ENCODE results near the gene PLEKHA7. TPM values are rescaled to one million over a fixed set of nuclear protein-coding genes. Genes with fewer than 3 reads are reported as not detected.

Gene PLEKHA7
- total and polyA plus RNA-seq, 2 of the 8 experiments (the other 6 are each of a cell fraction or from before 2014, with no cell fraction given), result 11.4 to 25.6 TPM

GRCh38 chr11:16979703-16980622 is 34.3 kb downstream of the PLEKHA7 start:
- Histone ChIP-seq H2BK120ac (replicated peaks; ENCODE audit: low read depth, low read length) (no peak overlapping the region), H3K4me3 (ENCODE audit: extremely low read depth in 1 of 4, insufficient read depth in 2 of 4, low read depth in 3 of 4, low read length in 4 of 4) (no peak overlapping the region), H4K20me1 (replicated peaks in 1 of 2; ENCODE audit: control insufficient read depth in 1 of 2, insufficient read depth in 2 of 2, low read length in 2 of 2) (peaks cover 0 to 6% of the 10 kb centered on the region in 2 experiments), H2AFZ (ENCODE audit: low read length) (no peak overlapping the region), H4K91ac (replicated peaks; ENCODE audit: insufficient read length, low read length) (no peak overlapping the region), H2AK5ac (ENCODE audit: low read depth, low read length) (peak overlapping the region; percentile 14; the same call in 1 of the 2 replicates), H3K23me2 (ENCODE audit: low read depth, low read length) (no peaks in the 10 kb centered on the region), H3K56ac (replicated peaks; ENCODE audit: insufficient read length, low read depth, low read length) (no peak overlapping the region), H2BK20ac (ENCODE audit: low read length) (no peak overlapping the region), H3K9me3 (ENCODE audit: insufficient read depth in 2 of 2, low read depth in 1 of 2, low read length in 1 of 2) (no peaks in the 10 kb centered on the region), H3K18ac (ENCODE audit: extremely low read depth, low read length) (no peak overlapping the region), H4K8ac (ENCODE audit: extremely low read depth, insufficient read depth, low read length) (no peak overlapping the region), H3K4me1 (replicated peaks in 1 of 4; ENCODE audit: control insufficient read depth in 3 of 4, insufficient read depth in 4 of 4, low read length in 3 of 4) (peaks cover 5 to 32% (median 19%) of the 10 kb centered on the region in 4 experiments), H2BK15ac (ENCODE audit: low read length) (peak overlapping the region; percentile 47; the same call in 1 of the 2 replicates), H3K27ac (ENCODE audit: low read depth, low read length) (no peak overlapping the region), H3K36me3 (ENCODE audit: control insufficient read depth in 2 of 4, insufficient read depth in 4 of 4, low read length in 3 of 4) (no peaks in the 10 kb centered on the region), H3K9ac (replicated peaks in 1 of 4; ENCODE audit: extremely low read depth in 1 of 4, low read depth in 3 of 4, low read length in 3 of 4) (no peak overlapping the region), H2BK12ac (ENCODE audit: low read depth, low read length) (no peak overlapping the region), H3K4me2 (ENCODE audit: insufficient read depth in 1 of 2, low read depth in 2 of 2, low read length in 2 of 2) (no peak overlapping the region), H3K79me2 (ENCODE audit: control insufficient read depth in 1 of 2, insufficient read depth in 2 of 2, low read length in 2 of 2) (peaks cover 0 to 31% of the 10 kb centered on the region in 2 experiments; a peak in 2 of 4 replicates), H3K79me1 (ENCODE audit: low read depth, low read length) (peaks cover 12% of the 10 kb centered on the region), H2BK5ac (ENCODE audit: low read depth, low read length) (no peak overlapping the region), H3K27me3 (replicated peaks in 1 of 4; ENCODE audit: control insufficient read depth in 3 of 4, extremely low read depth in 1 of 4, insufficient read depth in 3 of 4, low read length in 3 of 4) (no peaks in the 10 kb centered on the region), H3K23ac (ENCODE audit: insufficient read length) (no peak overlapping the region), H3K14ac (ENCODE audit: insufficient read length) (no peak overlapping the region), H4K5ac (ENCODE audit: insufficient read length, low read depth, low read length) (no peak overlapping the region), H3K4ac (replicated peaks; ENCODE audit: insufficient read length, low read depth, low read length) (no peak overlapping the region)
- 91% methylated on average over 8 of the region's 8 CpGs; no CpG with 5 or more reads in 1 of the 2 experiments for WGBS, 2 experiments (ENCODE audit: extremely low coverage in 1 of 2, insufficient coverage in 1 of 2, insufficient read length in 1 of 2, insufficient replicate concordance in 2 of 2, low coverage in 1 of 2, low lambda C conversion rate in 2 of 2, missing lambda C conversion rate in 1 of 2)
- FAIRE-seq (no peak), DNase-seq (ENCODE audit: low read depth in 1 of 2, low spot score in 2 of 2) (no peak)
- POLR2A ChIA-PET (ENCODE audit: partially characterized antibody), result interaction anchor here (0.6 to 1.2 kb wide), 2 partner anchors 9 to 98 kb away, joined by 3 to 4 read pairs; partner anchors contain the start of gene RPS13
- CTCF ChIA-PET (ENCODE audit: partially characterized antibody), result interaction anchor here (0.6 kb wide), 1 partner anchor 84 kb away, joined by 4 read pairs; no protein-coding TSS in a partner anchor
- no peak for TF ChIP-seq CTCF (IDR thresholded peaks at IDR 0.05; ENCODE audit: control extremely low read depth in 1 of 3, insufficient read depth in 1 of 3, low read depth in 1 of 3, low read length in 3 of 3)
- TF ChIP-seq CHD2 (IDR thresholded peaks at IDR 0.05; ENCODE audit: low read length), result no peak
- TF ChIP-seq YY1 (IDR thresholded peaks at IDR 0.05; ENCODE audit: low read depth, low read length), result no peak
- no peak for TF ChIP-seq POLR2AphosphoS5 (IDR thresholded peaks at IDR 0.05; ENCODE audit: low read depth, low read length)
- no peak for TF ChIP-seq ATF3 (IDR thresholded peaks at IDR 0.05; ENCODE audit: insufficient read depth, low read depth, low read length)
- TF ChIP-seq POLR2A (IDR thresholded peaks at IDR 0.05; ENCODE audit: control extremely low read depth in 1 of 2, low read depth in 2 of 2, low read length in 2 of 2), result no peak
- TF ChIP-seq PHF8 (conservative IDR thresholded peaks at IDR 0.05; ENCODE audit: low read depth, low read length), result no peak
- TF ChIP-seq RAD21 (IDR thresholded peaks at IDR 0.05 in 1 of 2, conservative IDR thresholded peaks at IDR 0.05 in 1 of 2; ENCODE audit: low read depth in 2 of 2, low read length in 2 of 2), result no peak
